Endothelial cell of umbilical vein (primary cell): ENCODE measurements around the gene CTSK. TPM values are rescaled to one million over a fixed set of nuclear protein-coding genes. Genes with fewer than 3 reads are reported as not detected.
"Not testable (repeated sequence)": the region's sequence is repeated elsewhere in the genome, so short reads cannot be mapped to it uniquely, and the experiment has no call there.

Source experiments
- Bru-seq: library from RNA; stranded (reverse); fragments of 400-500 nt; gene quantifications from one replicate; lab custom pipeline; 2021; lab: Mats Ljungman, UMichigan
- BruChase-seq, 2 experiments: library from RNA; stranded (reverse); fragments of 400-500 nt; gene quantifications; one replicate each; lab custom pipeline; 2021; lab: Mats Ljungman, UMichigan
- BruUV-seq: library from RNA; stranded (reverse); fragments of 400-500 nt; replicated peaks from 2 replicates; lab custom pipeline; 2021; lab: Mats Ljungman, UMichigan
- CTCF ChIA-PET: fragments of 300-600, 350-600 bp; sonication (Branson Sonifier 250); formaldehyde crosslinking; loops from one replicate; lab custom pipeline; 2021; ENCODE audit warnings: antibody characterized with exemption, inconsistent platforms; lab: Charles Lee
- POLR2A ChIA-PET: fragments of 300-600, 350-600 bp; sonication (Branson Sonifier 250); formaldehyde crosslinking; loops from one replicate; lab custom pipeline; 2021; ENCODE audit warnings: antibody characterized with exemption, inconsistent platforms; lab: Charles Lee
- DNase-seq: peaks from one replicate; pipeline ENCODE4 v3.0.0-alpha.2; 2011; ENCODE audit warnings: low read depth, low spot score
- FAIRE-seq: peaks from 2 replicates; lab custom pipeline; 2011; peaks lifted over from hg19 to GRCh38; lab: Jason Lieb, UNC
- H2AFZ ChIP-seq: 2 replicates; pipeline ENCODE4 v1.6.0; 2012; ENCODE audit warnings: low read depth, low read length, control low read depth, inconsistent platforms
- H3K27ac ChIP-seq: 2 replicates; pipeline ENCODE4 v1.5.1; 2011; ENCODE audit warnings: low read depth, mild to moderate bottlenecking, control low read depth, low read length, moderate library complexity; ENCODE audit not compliant: insufficient read depth
- H3K27me3 ChIP-seq, 2 experiments: 2 replicates each; pipeline versions ENCODE4 v1.6.0 to v1.6.1; 2011; ENCODE audit warnings: low read length in 2 of 2, mixed read lengths in 1 of 2; ENCODE audit not compliant: control insufficient read depth in 2 of 2, insufficient read depth in 2 of 2
- H3K36me3 ChIP-seq, 2 experiments: 2 replicates in 1 of 2; 3 replicates in 1 of 2; pipeline ENCODE4 v1.5.1; 2011; ENCODE audit warnings: low read length in 2 of 2, mild to moderate bottlenecking in 1 of 2, moderate library complexity in 1 of 2; ENCODE audit not compliant: control insufficient read depth in 2 of 2, insufficient read depth in 2 of 2; ENCODE audit errors: extremely low read depth in 1 of 2
- H3K4me1 ChIP-seq: 3 replicates; pipeline ENCODE4 v1.5.1; 2011; ENCODE audit warnings: mild to moderate bottlenecking, low read length; ENCODE audit not compliant: control insufficient read depth, insufficient read depth; ENCODE audit errors: extremely low read depth
- H3K4me2 ChIP-seq: 2 replicates; pipeline ENCODE4 v1.6.1; 2011; ENCODE audit warnings: low read length, control low read depth, mixed read lengths; ENCODE audit not compliant: insufficient read depth
- H3K4me3 ChIP-seq, 3 experiments: fragments of 200-600 bp in 1 of 3; sonication (generic), shearing (Covaris generic) in 1 of 3; replicated peaks in 1 of 3; 2 replicates each; pipeline ENCODE4 v1.5.1; 2011 to 2016; ENCODE audit warnings: control low read depth in 3 of 3, low read length in 3 of 3, mild to moderate bottlenecking in 2 of 3, inconsistent platforms in 1 of 3, low read depth in 1 of 3, moderate library complexity in 1 of 3; ENCODE audit not compliant: insufficient read depth in 1 of 3
- H3K79me2 ChIP-seq: 2 replicates; pipeline ENCODE4 v1.6.0; 2012; ENCODE audit warnings: low read length, inconsistent platforms; ENCODE audit not compliant: control insufficient read depth, insufficient read depth
- H3K9ac ChIP-seq: replicated peaks from 2 replicates; pipeline ENCODE3; 2011; ENCODE audit warnings: low read length, control low read depth; ENCODE audit not compliant: insufficient read depth; ENCODE audit errors: extremely low read depth
- H3K9me1 ChIP-seq: replicated peaks from 3 replicates; pipeline ENCODE4 v1.6.0; 2011; ENCODE audit warnings: mild to moderate bottlenecking, low read length; ENCODE audit not compliant: control insufficient read depth, insufficient read depth; ENCODE audit errors: extremely low read depth
- H3K9me3 ChIP-seq: replicated peaks from 2 replicates; pipeline ENCODE4 v1.5.1; 2012; ENCODE audit warnings: low read length, inconsistent platforms; ENCODE audit not compliant: control insufficient read depth, insufficient read depth
- H4K20me1 ChIP-seq: replicated peaks from 2 replicates; pipeline ENCODE3; 2011; ENCODE audit warnings: mild to moderate bottlenecking, low read length; ENCODE audit not compliant: control insufficient read depth, insufficient read depth; ENCODE audit errors: extremely low read depth
- MAX ChIP-seq: IDR thresholded peaks from 2 replicates; pipeline ENCODE4 v1.6.1; 2011; ENCODE audit not compliant: insufficient read depth, insufficient read length
- POLR2AphosphoS5 ChIP-seq: IDR thresholded peaks from 2 replicates; pipeline ENCODE4 v1.6.1; 2012; ENCODE audit warnings: low read depth, mild to moderate bottlenecking, control low read depth, low read length, moderate library complexity; ENCODE audit not compliant: insufficient read depth
- dilution Hi-C: fragments of 300-500 bp; cut with MboI; formaldehyde crosslinking; loops from one replicate; pipeline ENCODE4 v1.15.0; 2019; ENCODE audit warnings: low sequenced_read_pairs; ENCODE audit not compliant: extremely low pct_ligation_motif_present
- intact Hi-C: fragments of 100-400 bp; cut with micrococcal nuclease; formaldehyde crosslinking; loops from one replicate; pipeline ENCODE4 v1.10.0; 2022
- long read RNA-seq: library from polyadenylated mRNA; stranded (forward); transcript quantifications from one replicate; pipeline ENCODE4 v2.0.0, GENCODE V29; 2021
- polyA minus RNA-seq, 3 experiments: library from RNA; depleted of rRNA, polyadenylated mRNA; stranded (reverse); fragments of >200 nt; gene quantifications; 1 replicate in 1 of 3; 2 replicates in 2 of 3; pipeline ENCODE4 v1.2.3, GENCODE V29; 2011
- polyA plus RNA-seq, 4 experiments: library from polyadenylated mRNA; depleted of rRNA in 3 of 4; stranded (reverse) in 3 of 4; unstranded in 1 of 4; fragments of >200 nt; gene quantifications; 2 replicates each; pipeline versions ENCODE4 v1.2.1 to v1.2.3, GENCODE V29; 2011 to 2012; ENCODE audit warnings: missing spikeins in 1 of 4
- total RNA-seq: library from RNA; stranded (reverse); gene quantifications from 2 replicates; pipeline ENCODE4 v1.2.3, GENCODE V29; 2021

CTSK gene
- total RNA-seq, result 6.7 and 45.6 TPM in 2 replicates
- 18.5 and 20.3 TPM in 2 replicates for polyA plus RNA-seq
- 9.8 and 13.4 TPM in 2 replicates for polyA plus RNA-seq (2011; cell fraction: cytosol; rRNA removed)
- 36.0 and 42.3 TPM in 2 replicates for polyA plus RNA-seq (2011; cell fraction: nucleus; rRNA removed)
- polyA plus RNA-seq (2012), result 5.1 and 5.5 TPM in 2 replicates
- 16.3 and 17.0 TPM in 2 replicates for polyA minus RNA-seq
- polyA minus RNA-seq (2011; cell fraction: cytosol; rRNA and poly(A)+ RNA removed), result not detected
- 7.9 and 11.7 TPM in 2 replicates for polyA minus RNA-seq (2011; cell fraction: nucleus; rRNA and poly(A)+ RNA removed)
- percentile 70 among the genes with signal in this experiment for Bru-seq, nascent RNA
- BruChase-seq, experiment 1, labeled RNA remaining after a 6-hour chase, result percentile 78 among the genes with signal in this experiment
- BruChase-seq, experiment 2, labeled RNA remaining after a 2-hour chase, result percentile 67 among the genes with signal in this experiment
- long read RNA-seq, partial matches to known transcripts, result 1 of 7 reads
- long read RNA-seq, other reads (novel, unspliced or antisense), result 2 of 7 reads

GRCh38 chr1:150808121-150808520 is at the start of gene CTSK:
TSS of gene CTSK (minus strand) at chr1:150808260. CDS start at chr1:150806805, 1,455 bp downstream.
- dilution Hi-C loops (no loop called here), intact Hi-C loops (no loop called here)
- H2AFZ ChIP-seq, result peak within 1 kb of the TSS; percentile 8
- POLR2A ChIA-PET, result no interaction called here
- H3K4me2 ChIP-seq, result peak within 1 kb of the TSS; percentile 35
- peaks cover 7 to 12% of the 10 kb centered on the region in 2 experiments for H3K36me3 ChIP-seq
- TF ChIP-seq MAX, result no peak
- TF ChIP-seq POLR2AphosphoS5, result no peak
- H3K9me3 ChIP-seq, result no peaks in the 10 kb centered on the region
- no peaks in the 10 kb centered on the region for H3K9me1 ChIP-seq
- no peak within 1 kb of the TSS for H3K9ac ChIP-seq
- no peak within 1 kb of the TSS for H3K4me3 ChIP-seq
- H3K4me1 ChIP-seq, result peaks cover 30% of the 10 kb centered on the region
- no peaks in the 10 kb centered on the region for H3K79me2 ChIP-seq
- no TSS peak for BruUV-seq
- CTCF ChIA-PET, result interaction anchor here (1.2 to 1.7 kb wide), 8 partner anchors 10 to 249 kb away, joined by 3 to 5 read pairs (median 4); partner anchors contain the start of gene GOLPH3L
- no peaks in the 10 kb centered on the region for H3K27me3 ChIP-seq
- peak within 1 kb of the TSS; percentile 30 for H3K27ac ChIP-seq
- no peaks in the 10 kb centered on the region for H4K20me1 ChIP-seq
- FAIRE-seq (no peak), DNase-seq (no peak)

GRCh38 chr1:150852734-150853133 is 44.7 kb upstream of the CTSK start:
- POLR2A ChIA-PET, result not testable (repeated sequence)

GRCh38 chr1:150850801-150851362 is 42.8 kb upstream of the CTSK start:
- H3K9ac ChIP-seq, H3K36me3 ChIP-seq, CTCF ChIA-PET, dilution Hi-C loops, H3K79me2 ChIP-seq, DNase-seq, H3K4me3 ChIP-seq, H3K4me2 ChIP-seq, FAIRE-seq, H3K9me1 ChIP-seq, H4K20me1 ChIP-seq, H2AFZ ChIP-seq, POLR2A ChIA-PET, H3K9me3 ChIP-seq, H3K4me1 ChIP-seq, intact Hi-C loops, H3K27me3 ChIP-seq, H3K27ac ChIP-seq, BruUV-seq: not testable (repeated sequence)

More at GRCh38 chr1:150852734-150853133, 44.7 kb upstream of the CTSK start:
- BruUV-seq, dilution Hi-C loops, H3K36me3 ChIP-seq, DNase-seq, H3K4me2 ChIP-seq, H4K20me1 ChIP-seq, H3K27ac ChIP-seq, H3K27me3 ChIP-seq, H2AFZ ChIP-seq, H3K9me3 ChIP-seq, intact Hi-C loops, H3K4me1 ChIP-seq, H3K9me1 ChIP-seq, FAIRE-seq, H3K79me2 ChIP-seq, H3K9ac ChIP-seq, H3K4me3 ChIP-seq: not testable (repeated sequence)
- CTCF ChIA-PET, result interaction anchor here (0.8 kb wide), 1 partner anchor 13 kb away, joined by 3 read pairs; no protein-coding TSS in a partner anchor
